Endothelial cell of umbilical vein (primary cell): ENCODE results near the gene OR10G3. TPM values are rescaled to one million over a fixed set of nuclear protein-coding genes. Genes with fewer than 3 reads are reported as not detected.

Experiments used
- BruUV-seq: library from RNA; stranded (reverse); fragments of 400-500 nt; replicated peaks from 2 replicates; lab custom pipeline; 2021; lab: Mats Ljungman, UMichigan
- CTCF ChIA-PET: fragments of 300-600, 350-600 bp; sonication (Branson Sonifier 250); formaldehyde crosslinking; loops from one replicate; lab custom pipeline; 2021; ENCODE audit warnings: antibody characterized with exemption, inconsistent platforms; lab: Charles Lee
- POLR2A ChIA-PET: fragments of 300-600, 350-600 bp; sonication (Branson Sonifier 250); formaldehyde crosslinking; loops from one replicate; lab custom pipeline; 2021; ENCODE audit warnings: antibody characterized with exemption, inconsistent platforms; lab: Charles Lee
- DNase-seq: peaks from one replicate; pipeline ENCODE4 v3.0.0-alpha.2; 2011; ENCODE audit warnings: low read depth, low spot score
- FAIRE-seq: peaks from 2 replicates; lab custom pipeline; 2011; peaks lifted over from hg19 to GRCh38; lab: Jason Lieb, UNC
- H2AFZ ChIP-seq: 2 replicates; pipeline ENCODE4 v1.6.0; 2012; ENCODE audit warnings: low read depth, low read length, control low read depth, inconsistent platforms
- H3K27ac ChIP-seq: 2 replicates; pipeline ENCODE4 v1.5.1; 2011; ENCODE audit warnings: low read depth, mild to moderate bottlenecking, control low read depth, low read length, moderate library complexity; ENCODE audit not compliant: insufficient read depth
- H3K27me3 ChIP-seq, 2 experiments: 2 replicates each; pipeline versions ENCODE4 v1.6.0 to v1.6.1; 2011; ENCODE audit warnings: low read length in 2 of 2, mixed read lengths in 1 of 2; ENCODE audit not compliant: control insufficient read depth in 2 of 2, insufficient read depth in 2 of 2
- H3K36me3 ChIP-seq, 2 experiments: 2 replicates in 1 of 2; 3 replicates in 1 of 2; pipeline ENCODE4 v1.5.1; 2011; ENCODE audit warnings: low read length in 2 of 2, mild to moderate bottlenecking in 1 of 2, moderate library complexity in 1 of 2; ENCODE audit not compliant: control insufficient read depth in 2 of 2, insufficient read depth in 2 of 2; ENCODE audit errors: extremely low read depth in 1 of 2
- H3K4me1 ChIP-seq: 3 replicates; pipeline ENCODE4 v1.5.1; 2011; ENCODE audit warnings: mild to moderate bottlenecking, low read length; ENCODE audit not compliant: control insufficient read depth, insufficient read depth; ENCODE audit errors: extremely low read depth
- H3K4me2 ChIP-seq: 2 replicates; pipeline ENCODE4 v1.6.1; 2011; ENCODE audit warnings: low read length, control low read depth, mixed read lengths; ENCODE audit not compliant: insufficient read depth
- H3K4me3 ChIP-seq, 3 experiments: fragments of 200-600 bp in 1 of 3; sonication (generic), shearing (Covaris generic) in 1 of 3; replicated peaks in 1 of 3; 2 replicates each; pipeline ENCODE4 v1.5.1; 2011 to 2016; ENCODE audit warnings: control low read depth in 3 of 3, low read length in 3 of 3, mild to moderate bottlenecking in 2 of 3, inconsistent platforms in 1 of 3, low read depth in 1 of 3, moderate library complexity in 1 of 3; ENCODE audit not compliant: insufficient read depth in 1 of 3
- H3K79me2 ChIP-seq: 2 replicates; pipeline ENCODE4 v1.6.0; 2012; ENCODE audit warnings: low read length, inconsistent platforms; ENCODE audit not compliant: control insufficient read depth, insufficient read depth
- H3K9ac ChIP-seq: replicated peaks from 2 replicates; pipeline ENCODE3; 2011; ENCODE audit warnings: low read length, control low read depth; ENCODE audit not compliant: insufficient read depth; ENCODE audit errors: extremely low read depth
- H3K9me1 ChIP-seq: replicated peaks from 3 replicates; pipeline ENCODE4 v1.6.0; 2011; ENCODE audit warnings: mild to moderate bottlenecking, low read length; ENCODE audit not compliant: control insufficient read depth, insufficient read depth; ENCODE audit errors: extremely low read depth
- H3K9me3 ChIP-seq: replicated peaks from 2 replicates; pipeline ENCODE4 v1.5.1; 2012; ENCODE audit warnings: low read length, inconsistent platforms; ENCODE audit not compliant: control insufficient read depth, insufficient read depth
- H4K20me1 ChIP-seq: replicated peaks from 2 replicates; pipeline ENCODE3; 2011; ENCODE audit warnings: mild to moderate bottlenecking, low read length; ENCODE audit not compliant: control insufficient read depth, insufficient read depth; ENCODE audit errors: extremely low read depth
- EZH2 ChIP-seq: IDR thresholded peaks from 2 replicates; pipeline ENCODE4 v1.6.1; 2012; ENCODE audit warnings: borderline replicate concordance, low read depth, mild to moderate bottlenecking, moderate library complexity, low read length, inconsistent platforms; ENCODE audit not compliant: severe bottlenecking
- FOS ChIP-seq: IDR thresholded peaks from 2 replicates; pipeline ENCODE4 v1.6.1; 2011; ENCODE audit warnings: mild to moderate bottlenecking, low read length, moderate library complexity, borderline replicate concordance; ENCODE audit not compliant: insufficient read depth
- GATA2 ChIP-seq: IDR thresholded peaks from 2 replicates; pipeline ENCODE4 v1.7.0; 2011; ENCODE audit warnings: low read depth, mild to moderate bottlenecking, moderate library complexity, mixed read lengths, low read length; ENCODE audit not compliant: insufficient read length, insufficient read depth
- JUN ChIP-seq: IDR thresholded peaks from 2 replicates; pipeline ENCODE4 v1.6.1; 2011; ENCODE audit warnings: borderline replicate concordance, low read depth; ENCODE audit not compliant: insufficient read length, insufficient read depth
- MAX ChIP-seq: IDR thresholded peaks from 2 replicates; pipeline ENCODE4 v1.6.1; 2011; ENCODE audit not compliant: insufficient read depth, insufficient read length
- MYC ChIP-seq: IDR thresholded peaks from one replicate; pipeline ENCODE4 v1.6.1; 2011; ENCODE audit warnings: mild to moderate bottlenecking, low read depth, low read length
- POLR2A ChIP-seq: IDR thresholded peaks from 2 replicates; pipeline ENCODE4 v1.6.1; 2012; ENCODE audit warnings: low read depth, mild to moderate bottlenecking, control low read depth, low read length
- POLR2AphosphoS5 ChIP-seq: IDR thresholded peaks from 2 replicates; pipeline ENCODE4 v1.6.1; 2012; ENCODE audit warnings: low read depth, mild to moderate bottlenecking, control low read depth, low read length, moderate library complexity; ENCODE audit not compliant: insufficient read depth
- dilution Hi-C: fragments of 300-500 bp; cut with MboI; formaldehyde crosslinking; loops from one replicate; pipeline ENCODE4 v1.15.0; 2019; ENCODE audit warnings: low sequenced_read_pairs; ENCODE audit not compliant: extremely low pct_ligation_motif_present
- intact Hi-C: fragments of 100-400 bp; cut with micrococcal nuclease; formaldehyde crosslinking; loops from one replicate; pipeline ENCODE4 v1.10.0; 2022
- polyA plus RNA-seq, 4 experiments: library from polyadenylated mRNA; depleted of rRNA in 3 of 4; stranded (reverse) in 3 of 4; unstranded in 1 of 4; fragments of >200 nt; gene quantifications; 2 replicates each; pipeline versions ENCODE4 v1.2.1 to v1.2.3, GENCODE V29; 2011 to 2012; ENCODE audit warnings: missing spikeins in 1 of 4
- total RNA-seq: library from RNA; stranded (reverse); gene quantifications from 2 replicates; pipeline ENCODE4 v1.2.3, GENCODE V29; 2021
- TF ChIP-seq, protein P1 (sequence below), 2 donors: IDR thresholded peaks; 1 replicate in 1 of 2; 2 replicates in 1 of 2; pipeline ENCODE4 v1.5.1; 2011; ENCODE audit warnings: low read length in 2 of 2, mild to moderate bottlenecking in 2 of 2, moderate library complexity in 2 of 2, control low read depth in 1 of 2, inconsistent platforms in 1 of 2, low read depth in 1 of 2; ENCODE audit not compliant: insufficient read depth in 1 of 2; ENCODE audit errors: extremely low read depth in 1 of 2

The OR10G3 gene
- total and polyA plus RNA-seq, 2 donors (not counting 3 experiments of a cell fraction or from before 2014, with no cell fraction given): not detected

DNA sequence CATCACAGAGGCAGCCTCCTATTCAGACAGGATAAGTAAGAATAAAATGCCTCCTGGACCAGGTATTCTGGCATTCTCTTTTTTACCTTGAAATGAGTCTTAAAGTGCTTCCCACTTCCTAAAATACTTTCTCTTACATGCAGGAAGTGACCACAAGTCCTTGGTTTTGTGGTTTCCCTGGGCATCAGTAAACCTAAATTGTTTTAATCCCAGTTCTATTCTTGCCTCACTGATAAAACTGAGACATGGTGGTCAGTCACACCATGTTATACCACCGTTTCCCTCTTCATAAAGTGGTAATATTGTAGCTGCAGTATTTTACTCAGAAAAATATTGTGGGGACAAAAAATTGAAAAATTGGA, 52.6 kb downstream of the OR10G3 start:
- no peak overlapping the region for H3K4me3 ChIP-seq
- ChIA-PET CTCF (interaction anchor here (2.4 to 3.1 kb wide), 2 partner anchors 11 to 28 kb away, joined by 10 to 28 read pairs; no protein-coding TSS in a partner anchor), POLR2A (interaction anchor here (1.9 kb wide), 1 partner anchor 16 kb away, joined by 19 read pairs; the partner anchor contains the start of gene METTL3)
- no peaks in the 10 kb centered on the region for H4K20me1 ChIP-seq
- no peak overlapping the region for H2AFZ ChIP-seq
- H3K9ac ChIP-seq: no peak overlapping the region
- H3K27me3 ChIP-seq: peaks cover 18 to 20% of the 10 kb centered on the region in 2 experiments
- dilution Hi-C loops: no loop called here
- H3K9me1 ChIP-seq: no peaks in the 10 kb centered on the region
- H3K9me3 ChIP-seq: no peaks in the 10 kb centered on the region
- BruUV-seq: no TSS peak
- H3K4me2 ChIP-seq: no peak overlapping the region
- no peak for FAIRE-seq
- H3K4me1 ChIP-seq: peaks cover 3% of the 10 kb centered on the region
- no peaks in the 10 kb centered on the region for H3K36me3 ChIP-seq
- no peak for DNase-seq
- H3K79me2 ChIP-seq: no peaks in the 10 kb centered on the region
- no peak overlapping the region for H3K27ac ChIP-seq
- TF ChIP-seq MYC (no peak), POLR2A (no peak), MAX (no peak), FOS (no peak), GATA2 (no peak), JUN (no peak), EZH2 (no peak), POLR2AphosphoS5 (no peak)
- TF ChIP-seq, protein P1, sequence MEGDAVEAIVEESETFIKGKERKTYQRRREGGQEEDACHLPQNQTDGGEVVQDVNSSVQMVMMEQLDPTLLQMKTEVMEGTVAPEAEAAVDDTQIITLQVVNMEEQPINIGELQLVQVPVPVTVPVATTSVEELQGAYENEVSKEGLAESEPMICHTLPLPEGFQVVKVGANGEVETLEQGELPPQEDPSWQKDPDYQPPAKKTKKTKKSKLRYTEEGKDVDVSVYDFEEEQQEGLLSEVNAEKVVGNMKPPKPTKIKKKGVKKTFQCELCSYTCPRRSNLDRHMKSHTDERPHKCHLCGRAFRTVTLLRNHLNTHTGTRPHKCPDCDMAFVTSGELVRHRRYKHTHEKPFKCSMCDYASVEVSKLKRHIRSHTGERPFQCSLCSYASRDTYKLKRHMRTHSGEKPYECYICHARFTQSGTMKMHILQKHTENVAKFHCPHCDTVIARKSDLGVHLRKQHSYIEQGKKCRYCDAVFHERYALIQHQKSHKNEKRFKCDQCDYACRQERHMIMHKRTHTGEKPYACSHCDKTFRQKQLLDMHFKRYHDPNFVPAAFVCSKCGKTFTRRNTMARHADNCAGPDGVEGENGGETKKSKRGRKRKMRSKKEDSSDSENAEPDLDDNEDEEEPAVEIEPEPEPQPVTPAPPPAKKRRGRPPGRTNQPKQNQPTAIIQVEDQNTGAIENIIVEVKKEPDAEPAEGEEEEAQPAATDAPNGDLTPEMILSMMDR (IDR thresholded peaks at IDR 0.05; ENCODE audit: extremely low read depth in 1 of 2, insufficient read depth in 1 of 2, low read depth in 1 of 2, low read length in 2 of 2): no peak
- intact Hi-C loops: no loop called here
